ENCODE data around the gene HNRNPUL2. TPM values are rescaled to one million over a fixed set of nuclear protein-coding genes. Genes with fewer than 3 reads are reported as not detected.
"Not testable (repeated sequence)": the region's sequence is repeated elsewhere in the genome, so short reads cannot be mapped to it uniquely, and the experiment has no call there.

The HNRNPUL2 gene
- total and polyA plus RNA-seq, 2 donors (not counting 3 experiments of a cell fraction or from before 2014, with no cell fraction given), result 18.3 to 56.2 TPM

GRCh38 chr11:62752994-62753735 lies 25.9 kb upstream of the HNRNPUL2 start:
- FAIRE-seq, result no peak
- H2AFZ ChIP-seq (ENCODE audit: low read depth, low read length), result peak overlapping the region; percentile 61
- H3K36me3 ChIP-seq (ENCODE audit: control insufficient read depth in 2 of 2, extremely low read depth in 1 of 2, insufficient read depth in 2 of 2, low read length in 2 of 2), result peaks cover 0 to 5% of the 10 kb centered on the region in 2 experiments
- ChIA-PET POLR2A (interaction anchor here (0.9 to 2.0 kb wide), 12 partner anchors 9 to 107 kb away, joined by 3 to 22 read pairs (median 5); partner anchors contain the start of genes C11orf98, CSKMT, GANAB and HNRNPUL2), CTCF (interaction anchor here (0.9 to 2.7 kb wide), 14 partner anchors 8 to 210 kb away, joined by 3 to 26 read pairs (median 5); partner anchors contain the start of genes C11orf98, CSKMT, HNRNPUL2 and INTS5)
- dilution Hi-C loops (cut with MboI; ENCODE audit: extremely low pct_ligation_motif_present, low sequenced_read_pairs), result no loop called here
- DNase-seq (ENCODE audit: low read depth, low spot score), result no peak
- intact Hi-C loops (cut with micrococcal nuclease), result loop anchor here (1.0 to 5.0 kb wide), 3 partner anchors 8 to 1084 kb away; partner anchors contain the start of genes MARK2, POLR2G and TTC9C
- TF ChIP-seq MYC (IDR thresholded peaks at IDR 0.05; ENCODE audit: low read depth, low read length), result no peak
- no peak for TF ChIP-seq GATA2 (IDR thresholded peaks at IDR 0.05; ENCODE audit: insufficient read depth, insufficient read length, low read depth, low read length)
- TF ChIP-seq POLR2A (IDR thresholded peaks at IDR 0.05; ENCODE audit: low read depth, low read length), result no peak
- no peaks in the 10 kb centered on the region for H3K27me3 ChIP-seq (ENCODE audit: control insufficient read depth in 2 of 2, insufficient read depth in 2 of 2, low read length in 2 of 2)
- H3K9me3 ChIP-seq (replicated peaks; ENCODE audit: control insufficient read depth, insufficient read depth, low read length), result no peaks in the 10 kb centered on the region
- no peak overlapping the region for H3K9ac ChIP-seq (replicated peaks; ENCODE audit: extremely low read depth, insufficient read depth, low read length)
- peak overlapping the region; percentile 27 for H3K4me2 ChIP-seq (ENCODE audit: insufficient read depth, low read length)
- BruUV-seq (replicated peaks), result TSS peak; percentile 55
- no peak overlapping the region for H3K27ac ChIP-seq (ENCODE audit: insufficient read depth, low read depth, low read length)
- H3K4me3 ChIP-seq (replicated peaks in 1 of 3; ENCODE audit: insufficient read depth in 1 of 3, low read depth in 1 of 3, low read length in 3 of 3), result peak overlapping the region in 2 of 3 experiments; percentile 67 to 71
- peaks cover 5% of the 10 kb centered on the region for H3K4me1 ChIP-seq (ENCODE audit: control insufficient read depth, extremely low read depth, insufficient read depth, low read length)
- H3K79me2 ChIP-seq (ENCODE audit: control insufficient read depth, insufficient read depth, low read length), result peaks cover 10% of the 10 kb centered on the region
- H3K9me1 ChIP-seq (replicated peaks; ENCODE audit: control insufficient read depth, extremely low read depth, insufficient read depth, low read length), result no peaks in the 10 kb centered on the region
- no peaks in the 10 kb centered on the region for H4K20me1 ChIP-seq (replicated peaks; ENCODE audit: control insufficient read depth, extremely low read depth, insufficient read depth, low read length)

- Histone ChIP-seq H3K9me1 (replicated peaks; ENCODE audit: control insufficient read depth, extremely low read depth, insufficient read depth, low read length) (no peaks in the 10 kb centered on the region), H3K4me1 (ENCODE audit: control insufficient read depth, extremely low read depth, insufficient read depth, low read length) (peaks cover 5% of the 10 kb centered on the region), H3K9me3 (replicated peaks; ENCODE audit: control insufficient read depth, insufficient read depth, low read length) (no peaks in the 10 kb centered on the region), H3K4me3 (replicated peaks in 1 of 3; ENCODE audit: insufficient read depth in 1 of 3, low read depth in 1 of 3, low read length in 3 of 3) (no peak overlapping the region), H3K9ac (replicated peaks; ENCODE audit: extremely low read depth, insufficient read depth, low read length) (no peak overlapping the region), H4K20me1 (replicated peaks; ENCODE audit: control insufficient read depth, extremely low read depth, insufficient read depth, low read length) (no peaks in the 10 kb centered on the region), H3K27ac (ENCODE audit: insufficient read depth, low read depth, low read length) (no peak overlapping the region), H3K79me2 (ENCODE audit: control insufficient read depth, insufficient read depth, low read length) (peaks cover 10% of the 10 kb centered on the region), H3K36me3 (ENCODE audit: control insufficient read depth in 2 of 2, extremely low read depth in 1 of 2, insufficient read depth in 2 of 2, low read length in 2 of 2) (peaks cover 0 to 5% of the 10 kb centered on the region in 2 experiments), H3K4me2 (ENCODE audit: insufficient read depth, low read length) (no peak overlapping the region), H3K27me3 (ENCODE audit: control insufficient read depth in 2 of 2, insufficient read depth in 2 of 2, low read length in 2 of 2) (no peaks in the 10 kb centered on the region), H2AFZ (ENCODE audit: low read depth, low read length) (no peak overlapping the region)
- CTCF ChIA-PET, result interaction anchor here (1.9 to 2.5 kb wide), 2 partner anchors 9 to 23 kb away, joined by 4 to 8 read pairs; no protein-coding TSS in a partner anchor
- intact Hi-C loops (cut with micrococcal nuclease) (loop anchor here (5.0 kb wide), 1 partner anchor 1085 kb away; the partner anchor contains the start of gene MARK2), dilution Hi-C loops (cut with MboI; ENCODE audit: extremely low pct_ligation_motif_present, low sequenced_read_pairs) (no loop called here)
- FAIRE-seq (no peak), DNase-seq (ENCODE audit: low read depth, low spot score) (no peak)
- POLR2A ChIA-PET, result no interaction called here
- no peak for TF ChIP-seq FOS (IDR thresholded peaks at IDR 0.05; ENCODE audit: borderline replicate concordance, insufficient read depth, low read length)
- TF ChIP-seq, protein P1, sequence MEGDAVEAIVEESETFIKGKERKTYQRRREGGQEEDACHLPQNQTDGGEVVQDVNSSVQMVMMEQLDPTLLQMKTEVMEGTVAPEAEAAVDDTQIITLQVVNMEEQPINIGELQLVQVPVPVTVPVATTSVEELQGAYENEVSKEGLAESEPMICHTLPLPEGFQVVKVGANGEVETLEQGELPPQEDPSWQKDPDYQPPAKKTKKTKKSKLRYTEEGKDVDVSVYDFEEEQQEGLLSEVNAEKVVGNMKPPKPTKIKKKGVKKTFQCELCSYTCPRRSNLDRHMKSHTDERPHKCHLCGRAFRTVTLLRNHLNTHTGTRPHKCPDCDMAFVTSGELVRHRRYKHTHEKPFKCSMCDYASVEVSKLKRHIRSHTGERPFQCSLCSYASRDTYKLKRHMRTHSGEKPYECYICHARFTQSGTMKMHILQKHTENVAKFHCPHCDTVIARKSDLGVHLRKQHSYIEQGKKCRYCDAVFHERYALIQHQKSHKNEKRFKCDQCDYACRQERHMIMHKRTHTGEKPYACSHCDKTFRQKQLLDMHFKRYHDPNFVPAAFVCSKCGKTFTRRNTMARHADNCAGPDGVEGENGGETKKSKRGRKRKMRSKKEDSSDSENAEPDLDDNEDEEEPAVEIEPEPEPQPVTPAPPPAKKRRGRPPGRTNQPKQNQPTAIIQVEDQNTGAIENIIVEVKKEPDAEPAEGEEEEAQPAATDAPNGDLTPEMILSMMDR (IDR thresholded peaks at IDR 0.05; ENCODE audit: extremely low read depth in 1 of 2, insufficient read depth in 1 of 2, low read depth in 1 of 2, low read length in 2 of 2), result no peak
- BruUV-seq (replicated peaks), result no TSS peak
Measured at GRCh38 chr11:62752177-62752785, 25.0 kb upstream of the HNRNPUL2 start.

DNA sequence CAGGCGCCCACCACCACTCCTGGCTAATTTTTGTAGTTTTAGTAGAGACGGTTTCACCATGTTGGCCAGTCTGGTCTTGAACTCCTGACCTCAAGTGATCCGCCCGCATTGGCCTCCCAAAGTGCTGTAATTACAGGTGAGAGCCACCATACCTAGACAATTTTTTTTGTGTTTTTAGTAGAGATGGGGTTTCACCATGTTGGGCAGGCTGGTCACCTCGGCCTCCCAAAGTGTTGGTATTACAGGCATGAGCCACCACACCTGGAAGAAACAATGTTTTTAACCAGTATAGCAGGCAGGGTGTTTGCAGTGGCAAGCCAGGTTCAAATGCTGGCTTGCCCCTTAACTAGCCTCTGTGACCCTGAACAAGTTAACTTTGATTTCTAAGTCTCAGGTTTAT lies 22.7 kb upstream of the HNRNPUL2 start:
- BruUV-seq (replicated peaks); CTCF ChIA-PET; H3K9me1 ChIP-seq (replicated peaks; ENCODE audit: control insufficient read depth, extremely low read depth, insufficient read depth, low read length); H3K4me1 ChIP-seq (ENCODE audit: control insufficient read depth, extremely low read depth, insufficient read depth, low read length); H3K36me3 ChIP-seq (ENCODE audit: control insufficient read depth in 2 of 2, extremely low read depth in 1 of 2, insufficient read depth in 2 of 2, low read length in 2 of 2); H3K4me2 ChIP-seq (ENCODE audit: insufficient read depth, low read length); POLR2A ChIA-PET; H4K20me1 ChIP-seq (replicated peaks; ENCODE audit: control insufficient read depth, extremely low read depth, insufficient read depth, low read length); H2AFZ ChIP-seq (ENCODE audit: low read depth, low read length); H3K4me3 ChIP-seq (replicated peaks in 1 of 3; ENCODE audit: insufficient read depth in 1 of 3, low read depth in 1 of 3, low read length in 3 of 3); dilution Hi-C loops (cut with MboI; ENCODE audit: extremely low pct_ligation_motif_present, low sequenced_read_pairs); H3K9me3 ChIP-seq (replicated peaks; ENCODE audit: control insufficient read depth, insufficient read depth, low read length); DNase-seq (ENCODE audit: low read depth, low spot score); H3K27ac ChIP-seq (ENCODE audit: insufficient read depth, low read depth, low read length); FAIRE-seq; H3K27me3 ChIP-seq (ENCODE audit: control insufficient read depth in 2 of 2, insufficient read depth in 2 of 2, low read length in 2 of 2); H3K9ac ChIP-seq (replicated peaks; ENCODE audit: extremely low read depth, insufficient read depth, low read length): not testable (repeated sequence)
- intact Hi-C loops (cut with micrococcal nuclease), result loop anchor here (5.0 kb wide), 1 partner anchor 1087 kb away; the partner anchor contains the start of gene MARK2
- peaks cover 10% of the 10 kb centered on the region for H3K79me2 ChIP-seq (ENCODE audit: control insufficient read depth, insufficient read depth, low read length)
